ENCODE results near the gene MED20.

Gene MED20

DNA sequence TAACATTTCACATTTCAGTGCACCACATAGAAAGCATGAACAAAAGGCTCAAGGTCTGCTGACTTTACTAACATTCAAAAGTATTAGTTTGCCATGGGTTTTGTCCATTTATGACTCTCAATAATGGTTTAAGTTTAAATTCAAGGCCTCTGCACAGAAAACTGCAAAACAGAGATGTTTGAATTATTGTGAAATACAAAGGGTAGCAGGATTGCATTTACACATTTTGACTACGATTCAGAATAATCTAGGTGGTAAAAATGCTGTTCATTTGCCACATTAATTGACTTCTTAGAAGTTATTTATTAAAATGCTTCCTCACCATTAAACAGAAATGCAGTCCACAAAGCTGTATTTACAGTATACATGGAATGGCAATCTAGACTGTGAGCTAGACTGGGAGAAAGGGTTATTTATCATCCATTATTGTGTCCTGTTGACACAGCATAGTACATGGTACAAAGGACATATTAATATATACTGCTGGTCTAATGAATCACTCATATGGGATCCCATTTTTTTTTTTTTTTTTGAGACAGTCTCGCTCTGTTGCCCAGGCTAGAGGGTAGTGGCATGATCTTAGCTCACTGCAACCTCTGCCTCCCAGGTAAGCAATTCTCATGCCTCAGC is 43.8 kb downstream of the MED20 start:
- Histone ChIP-seq H3K36me3 (ENCODE audit: insufficient read depth, low read length) (peaks cover 2% of the 10 kb centered on the region; the same call in 1 of the 2 replicates), H4K20me1 (ENCODE audit: insufficient read depth, low read length) (peaks cover 2% of the 10 kb centered on the region; the same call in 1 of the 2 replicates), H3K79me2 (ENCODE audit: insufficient read depth, low read length) (peaks cover 48% of the 10 kb centered on the region), H3K27ac (ENCODE audit: low read length) (no peak overlapping the region), H3K27me3 (ENCODE audit: insufficient read depth, low read length, poor library complexity) (no peaks in the 10 kb centered on the region), H3K4me3 (ENCODE audit: low read depth in 1 of 2, low read length in 2 of 2) (no peak overlapping the region), H3K4me1 (ENCODE audit: insufficient read depth, low read length) (no peaks in the 10 kb centered on the region), H3K9me3 (ENCODE audit: insufficient read depth, low read length, severe bottlenecking) (no peaks in the 10 kb centered on the region), H3K4me2 (ENCODE audit: insufficient read depth, low read length) (no peak overlapping the region), H3K9ac (ENCODE audit: low read depth, low read length) (no peak overlapping the region), H2AFZ (ENCODE audit: low read depth, low read length) (no peak overlapping the region)
- TF ChIP-seq EZH2 (IDR thresholded peaks at IDR 0.05; ENCODE audit: borderline replicate concordance, low read depth, low read length, severe bottlenecking): no peak
- no peak for ATAC-seq (ENCODE audit: insufficient read depth, low read depth)
- no peak for DNase-seq

DNA sequence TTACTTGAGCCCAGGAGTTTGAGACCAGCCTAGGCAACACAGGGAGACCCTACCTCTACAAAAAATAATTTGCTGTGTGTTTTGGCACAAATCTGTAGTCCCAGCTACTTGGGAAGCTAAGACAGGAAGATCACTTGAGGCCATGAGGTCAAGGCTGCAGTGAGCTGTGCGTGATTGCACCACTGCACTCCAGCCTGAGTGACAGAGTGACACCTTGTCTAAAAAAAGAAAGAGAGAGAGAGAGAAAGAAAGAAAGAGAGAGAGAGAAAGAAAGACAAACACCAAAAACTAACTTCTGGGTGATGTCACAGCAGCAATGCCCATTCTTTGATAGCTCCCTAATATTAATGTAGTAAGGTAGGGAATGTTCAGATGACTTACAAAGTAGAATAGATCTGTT is 46.2 kb downstream of the MED20 start:
- no peak overlapping the region for H3K4me3 ChIP-seq (ENCODE audit: low read depth in 1 of 2, low read length in 2 of 2)
- H3K9me3 ChIP-seq (ENCODE audit: insufficient read depth, low read length, severe bottlenecking): no peaks in the 10 kb centered on the region
- no peak overlapping the region for H3K4me2 ChIP-seq (ENCODE audit: insufficient read depth, low read length)
- peaks cover 37% of the 10 kb centered on the region for H3K79me2 ChIP-seq (ENCODE audit: insufficient read depth, low read length)
- no peaks in the 10 kb centered on the region for H3K4me1 ChIP-seq (ENCODE audit: insufficient read depth, low read length)
- H3K27ac ChIP-seq (ENCODE audit: low read length): no peak overlapping the region
- no peak overlapping the region for H3K9ac ChIP-seq (ENCODE audit: low read depth, low read length)
- H3K36me3 ChIP-seq (ENCODE audit: insufficient read depth, low read length): peaks cover 18% of the 10 kb centered on the region
- ATAC-seq (ENCODE audit: insufficient read depth, low read depth) (no peak), DNase-seq (no peak)
- H2AFZ ChIP-seq (ENCODE audit: low read depth, low read length): no peak overlapping the region
- H3K27me3 ChIP-seq (ENCODE audit: insufficient read depth, low read length, poor library complexity): no peaks in the 10 kb centered on the region
- no peaks in the 10 kb centered on the region for H4K20me1 ChIP-seq (ENCODE audit: insufficient read depth, low read length)
- TF ChIP-seq, protein P1, sequence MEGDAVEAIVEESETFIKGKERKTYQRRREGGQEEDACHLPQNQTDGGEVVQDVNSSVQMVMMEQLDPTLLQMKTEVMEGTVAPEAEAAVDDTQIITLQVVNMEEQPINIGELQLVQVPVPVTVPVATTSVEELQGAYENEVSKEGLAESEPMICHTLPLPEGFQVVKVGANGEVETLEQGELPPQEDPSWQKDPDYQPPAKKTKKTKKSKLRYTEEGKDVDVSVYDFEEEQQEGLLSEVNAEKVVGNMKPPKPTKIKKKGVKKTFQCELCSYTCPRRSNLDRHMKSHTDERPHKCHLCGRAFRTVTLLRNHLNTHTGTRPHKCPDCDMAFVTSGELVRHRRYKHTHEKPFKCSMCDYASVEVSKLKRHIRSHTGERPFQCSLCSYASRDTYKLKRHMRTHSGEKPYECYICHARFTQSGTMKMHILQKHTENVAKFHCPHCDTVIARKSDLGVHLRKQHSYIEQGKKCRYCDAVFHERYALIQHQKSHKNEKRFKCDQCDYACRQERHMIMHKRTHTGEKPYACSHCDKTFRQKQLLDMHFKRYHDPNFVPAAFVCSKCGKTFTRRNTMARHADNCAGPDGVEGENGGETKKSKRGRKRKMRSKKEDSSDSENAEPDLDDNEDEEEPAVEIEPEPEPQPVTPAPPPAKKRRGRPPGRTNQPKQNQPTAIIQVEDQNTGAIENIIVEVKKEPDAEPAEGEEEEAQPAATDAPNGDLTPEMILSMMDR (IDR thresholded peaks at IDR 0.05; ENCODE audit: borderline replicate concordance, extremely low read depth, low read length, poor library complexity, severe bottlenecking): no peak
- no peak for TF ChIP-seq EZH2 (IDR thresholded peaks at IDR 0.05; ENCODE audit: borderline replicate concordance, low read depth, low read length, severe bottlenecking)

DNA sequence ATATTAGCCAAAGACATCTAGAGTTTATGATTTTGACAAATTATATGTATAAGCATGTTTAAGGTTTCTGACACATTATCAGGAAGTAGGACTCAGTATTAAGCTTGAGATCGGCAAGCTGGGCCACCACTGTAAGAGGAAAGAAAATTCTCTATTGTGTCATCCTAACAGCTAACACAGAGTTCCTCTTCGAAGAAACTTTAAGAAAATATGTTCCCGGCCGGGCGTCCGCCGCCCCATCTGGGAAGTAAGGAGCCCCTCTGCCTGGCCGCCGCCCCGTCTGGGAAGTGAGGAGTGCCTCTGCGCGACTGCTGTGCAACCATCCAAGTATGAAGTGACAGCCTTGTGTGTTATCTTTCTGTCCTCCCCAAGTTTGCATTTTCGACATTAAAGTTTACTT is 48.8 kb downstream of the MED20 start:
- Histone ChIP-seq H2AFZ (ENCODE audit: low read depth, low read length) (no peak overlapping the region), H3K27ac (ENCODE audit: low read length) (no peak overlapping the region), H3K79me2 (ENCODE audit: insufficient read depth, low read length) (peaks cover 17% of the 10 kb centered on the region; the same call in 1 of the 2 replicates), H3K4me1 (ENCODE audit: insufficient read depth, low read length) (no peaks in the 10 kb centered on the region), H3K9me3 (ENCODE audit: insufficient read depth, low read length, severe bottlenecking) (no peaks in the 10 kb centered on the region), H3K27me3 (ENCODE audit: insufficient read depth, low read length, poor library complexity) (no peaks in the 10 kb centered on the region), H4K20me1 (ENCODE audit: insufficient read depth, low read length) (no peaks in the 10 kb centered on the region), H3K4me2 (ENCODE audit: insufficient read depth, low read length) (no peak overlapping the region), H3K4me3 (ENCODE audit: low read depth in 1 of 2, low read length in 2 of 2) (no peak overlapping the region), H3K36me3 (ENCODE audit: insufficient read depth, low read length) (peaks cover 24% of the 10 kb centered on the region), H3K9ac (ENCODE audit: low read depth, low read length) (no peak overlapping the region)
- no peak for DNase-seq
- ATAC-seq (ENCODE audit: insufficient read depth, low read depth): no peak
- TF ChIP-seq EZH2 (IDR thresholded peaks at IDR 0.05; ENCODE audit: borderline replicate concordance, low read depth, low read length, severe bottlenecking): no peak
- TF ChIP-seq, protein P1 (IDR thresholded peaks at IDR 0.05; ENCODE audit: borderline replicate concordance, extremely low read depth, low read length, poor library complexity, severe bottlenecking): no peak

DNA sequence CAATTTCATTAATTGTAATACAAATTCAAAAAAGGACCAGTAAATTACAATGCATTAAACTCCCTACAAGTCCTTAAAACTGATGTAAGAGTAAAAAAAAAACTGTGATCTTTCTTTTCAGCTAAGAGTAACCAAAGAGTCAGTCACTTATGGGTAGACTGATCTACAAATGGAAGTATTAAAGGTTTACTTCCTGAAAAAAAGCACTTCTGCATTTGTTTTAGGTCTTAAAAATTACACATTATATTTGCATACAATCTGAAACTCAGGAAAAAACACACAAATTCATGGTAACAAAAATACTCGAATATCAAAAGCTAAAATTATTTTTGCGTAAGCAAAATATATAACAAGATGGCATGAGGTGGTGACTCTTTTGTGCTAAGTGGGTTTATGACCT is 49.2 kb downstream of the MED20 start:
- ATAC-seq (ENCODE audit: insufficient read depth, low read depth) (no peak), DNase-seq (no peak)
- H3K27me3 ChIP-seq (ENCODE audit: insufficient read depth, low read length, poor library complexity): no peaks in the 10 kb centered on the region
- H3K79me2 ChIP-seq (ENCODE audit: insufficient read depth, low read length): peaks cover 14% of the 10 kb centered on the region; the same call in 1 of the 2 replicates
- peaks cover 28% of the 10 kb centered on the region for H3K36me3 ChIP-seq (ENCODE audit: insufficient read depth, low read length)
- no peak overlapping the region for H3K9ac ChIP-seq (ENCODE audit: low read depth, low read length)
- H3K4me2 ChIP-seq (ENCODE audit: insufficient read depth, low read length): no peak overlapping the region
- no peak overlapping the region for H3K27ac ChIP-seq (ENCODE audit: low read length)
- no peak overlapping the region for H2AFZ ChIP-seq (ENCODE audit: low read depth, low read length)
- no peak overlapping the region for H3K4me3 ChIP-seq (ENCODE audit: low read depth in 1 of 2, low read length in 2 of 2)
- TF ChIP-seq, protein P1 (IDR thresholded peaks at IDR 0.05; ENCODE audit: borderline replicate concordance, extremely low read depth, low read length, poor library complexity, severe bottlenecking): no peak
- TF ChIP-seq EZH2 (IDR thresholded peaks at IDR 0.05; ENCODE audit: borderline replicate concordance, low read depth, low read length, severe bottlenecking): no peak
- H4K20me1 ChIP-seq (ENCODE audit: insufficient read depth, low read length): no peaks in the 10 kb centered on the region
- no peaks in the 10 kb centered on the region for H3K9me3 ChIP-seq (ENCODE audit: insufficient read depth, low read length, severe bottlenecking)
- no peaks in the 10 kb centered on the region for H3K4me1 ChIP-seq (ENCODE audit: insufficient read depth, low read length)
